NB4 (cell line): ENCODE data around the gene OR2Z1.
A peak's percentile ranks its signal among the peaks of the same experiment; 100 is the strongest.

ENCODE experiments used
- CTCF ChIP-seq: IDR thresholded peaks from one replicate; pipeline ENCODE4 v1.5.1; 2012; ENCODE audit warnings: low read depth, low read length
- MAX ChIP-seq: IDR thresholded peaks from 2 replicates; pipeline ENCODE4 v1.6.1; 2011; ENCODE audit warnings: low read depth, low read length

DNA sequence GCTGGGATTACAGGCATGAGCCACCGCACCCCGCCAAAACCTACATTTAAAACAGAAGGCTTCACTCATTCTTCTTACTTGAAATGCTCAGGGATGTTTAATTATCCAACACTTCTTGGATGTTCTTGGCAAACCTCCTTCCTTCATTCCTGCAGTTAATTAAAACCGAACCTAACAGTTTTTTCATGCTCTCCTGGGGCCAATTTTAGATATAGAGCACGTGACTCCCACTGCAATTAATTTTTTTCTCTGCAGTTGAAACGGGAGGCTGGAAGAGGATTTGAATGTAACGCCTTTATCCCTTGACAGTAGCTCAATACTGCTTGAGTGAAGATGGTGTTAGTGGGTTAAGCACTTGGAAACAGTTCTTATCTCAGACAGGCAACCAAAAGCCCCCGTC, 18.2 kb upstream of the OR2Z1 start:
- TF ChIP-seq CTCF (no peak), MAX (peak; percentile 20; the same call in 1 of the 2 replicates)
